Stimulated activated CD4-positive, alpha-beta T cell treated with anti-CD3 and anti-CD28 coated beads, TNF-alpha, amount 100 ng/mL, for 1 hour (primary cell): ENCODE data around the gene SSR3.

Experiments used
- DNase-seq, 3 donors: peaks; one replicate each; pipeline ENCODE4 v3.0.0-alpha.2; 2020; ENCODE audit warnings: low read depth in 3 of 3, low spot score in 1 of 3

Gene SSR3

DNA sequence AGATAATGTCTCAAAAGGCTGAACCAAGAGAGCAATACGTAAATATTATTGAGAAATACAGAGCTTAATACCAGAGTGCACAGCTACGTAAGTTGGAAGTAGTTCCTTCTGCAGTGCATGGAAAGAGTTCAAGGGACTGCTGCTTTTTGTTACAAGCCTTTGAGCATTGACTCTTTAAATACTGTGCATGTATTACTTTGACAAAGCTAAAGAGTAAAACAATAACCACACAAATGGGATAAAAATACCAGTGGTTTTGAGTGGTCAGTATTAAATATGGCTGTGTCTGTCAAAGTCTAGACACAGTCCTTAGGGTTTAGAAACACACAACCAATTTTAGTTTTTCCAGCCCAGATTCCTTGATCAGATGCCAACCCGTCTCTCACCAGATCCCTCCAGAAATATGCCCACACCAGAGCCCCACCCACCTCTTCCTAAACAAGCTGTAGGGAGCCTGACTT, 62.1 kb downstream of the SSR3 start:
- no peak for DNase-seq

DNA sequence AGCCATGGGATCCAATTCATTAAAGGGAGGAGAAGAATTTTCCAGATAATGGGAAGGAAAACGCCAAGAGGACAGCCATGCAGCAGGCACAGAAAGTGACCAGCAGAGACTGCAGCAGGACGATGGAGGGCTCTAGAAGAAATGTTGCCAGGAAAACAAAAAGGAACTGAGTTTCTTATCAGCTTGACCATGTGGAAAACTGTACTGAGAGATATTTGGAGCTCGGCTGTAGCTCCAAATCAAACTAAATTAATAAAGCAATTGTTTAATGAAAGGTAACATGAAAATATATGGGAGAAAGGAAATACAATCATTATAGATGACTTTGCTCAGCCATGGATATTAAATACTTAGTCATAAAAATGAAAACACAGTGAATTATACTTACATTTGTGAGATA, 63.7 kb downstream of the SSR3 start:
- DNase-seq, result no peak
